ENCODE measurements around the gene ZFYVE9. TPM values are rescaled to one million over a fixed set of nuclear protein-coding genes. Genes with fewer than 3 reads are reported as not detected.

ZFYVE9 gene
- polyA plus RNA-seq, 1 experiment, result 9.8 TPM

GRCh38 chr1:52359676-52360594 lies 218.0 kb downstream of the ZFYVE9 start:
- DNase-seq (ENCODE audit: low read depth), result no peak
- Histone ChIP-seq H3K27me3 (ENCODE audit: control insufficient read depth, insufficient read depth, low read length) (no peaks in the 10 kb centered on the region), H3K36me3 (ENCODE audit: control insufficient read depth, insufficient read depth, low read length) (peaks cover 70% of the 10 kb centered on the region), H3K4me3 (ENCODE audit: low read depth, low read length) (no peak overlapping the region)
- no peak for TF ChIP-seq CTCF (IDR thresholded peaks at IDR 0.05; ENCODE audit: insufficient read depth, low read depth, low read length)
- POLR2A ChIA-PET, result no interaction called here
- CTCF ChIA-PET, result no interaction called here

- H3K27me3 ChIP-seq (ENCODE audit: control insufficient read depth, insufficient read depth, low read length), result no peaks in the 10 kb centered on the region
- peaks cover 64% of the 10 kb centered on the region for H3K36me3 ChIP-seq (ENCODE audit: control insufficient read depth, insufficient read depth, low read length)
- CTCF ChIA-PET, result no interaction called here
- no peak overlapping the region for H3K4me3 ChIP-seq (ENCODE audit: low read depth, low read length)
- no peak for DNase-seq (ENCODE audit: low read depth)
- TF ChIP-seq CTCF (IDR thresholded peaks at IDR 0.05; ENCODE audit: insufficient read depth, low read depth, low read length), result no peak
- POLR2A ChIA-PET, result no interaction called here
Observed at GRCh38 chr1:52360595-52360968, 218.7 kb downstream of the ZFYVE9 start.

GRCh38 chr1:52364235-52364839 lies 222.4 kb downstream of the ZFYVE9 start:
- TF ChIP-seq CTCF (IDR thresholded peaks at IDR 0.05; ENCODE audit: insufficient read depth, low read depth, low read length), result no peak
- H3K36me3 ChIP-seq (ENCODE audit: control insufficient read depth, insufficient read depth, low read length), result peaks cover 30% of the 10 kb centered on the region
- peak overlapping the region; percentile 97; the same call in 1 of the 2 replicates for H3K4me3 ChIP-seq (ENCODE audit: low read depth, low read length)
- no peaks in the 10 kb centered on the region for H3K27me3 ChIP-seq (ENCODE audit: control insufficient read depth, insufficient read depth, low read length)
- ChIA-PET POLR2A (no interaction called here), CTCF (no interaction called here)
- DNase-seq (ENCODE audit: low read depth), result no peak

- POLR2A ChIA-PET, result no interaction called here
- CTCF ChIA-PET, result interaction anchor here (0.6 to 1.0 kb wide), 3 partner anchors 8 to 332 kb away, joined by 3 read pairs; partner anchors contain the start of gene KTI12
Observed at GRCh38 chr1:52365071-52365745, 223.3 kb downstream of the ZFYVE9 start.

More at GRCh38 chr1:52365071-52365745, 223.3 kb downstream of the ZFYVE9 start:
- DNase-seq (ENCODE audit: low read depth), result peak; percentile 35
- H3K36me3 ChIP-seq (ENCODE audit: control insufficient read depth, insufficient read depth, low read length), result peaks cover 22% of the 10 kb centered on the region
- H3K27me3 ChIP-seq (ENCODE audit: control insufficient read depth, insufficient read depth, low read length), result no peaks in the 10 kb centered on the region
- peak overlapping the region; percentile 97 for H3K4me3 ChIP-seq (ENCODE audit: low read depth, low read length)
- no peak for TF ChIP-seq CTCF (IDR thresholded peaks at IDR 0.05; ENCODE audit: insufficient read depth, low read depth, low read length)

Data from BJ (cell line).